NCI-H2171 (cell line): ENCODE measurements around the gene MED22.
"Not testable (repeated sequence)": the region's sequence is repeated elsewhere in the genome, so short reads cannot be mapped to it uniquely, and the experiment has no call there.

ENCODE experiments used
- DNase-seq: peaks from one replicate; lab custom pipeline; 2025; lab: John Stamatoyannopoulos, UW

The MED22 gene

GRCh38 chr9:133304477-133305377 lies 43.2 kb downstream of the MED22 start:
- DNase-seq, result no peak

GRCh38 chr9:133304158-133304470 lies 43.8 kb downstream of the MED22 start:
- DNase-seq, result peak; percentile 39

- no peak for DNase-seq
Measured at GRCh38 chr9:133303266-133304157, 44.4 kb downstream of the MED22 start.

- no peak for DNase-seq
Measured at GRCh38 chr9:133301253-133302230, 46.4 kb downstream of the MED22 start.

GRCh38 chr9:133299996-133300395 lies 47.9 kb downstream of the MED22 start:
- DNase-seq, result not testable (repeated sequence)

- no peak for DNase-seq
Measured at GRCh38 chr9:133294257-133294656, 53.7 kb downstream of the MED22 start.

- DNase-seq, result no peak
Measured at GRCh38 chr9:133290751-133291302, 57.1 kb downstream of the MED22 start.
